Endometrial microvascular endothelial cells (primary cell): ENCODE data around the gene ZNF136. TPM values are rescaled to one million over a fixed set of nuclear protein-coding genes. Genes with fewer than 3 reads are reported as not detected.

Experiments used
- in situ Hi-C: cut with HindIII; loops from 2 replicates; pipeline ENCODE4 v1.10.0; 2017; ENCODE audit warnings: low sequenced_read_pairs, low pct_unique_long_range_greater_than_20kb; ENCODE audit errors: inconsistent ontology term
- total RNA-seq: library from RNA; depleted of rRNA; stranded (reverse); fragments of >200 nt; gene quantifications from one replicate; pipeline ENCODE4 v1.2.3, GENCODE V29; 2015; ENCODE audit errors: inconsistent ontology term

ZNF136 gene
- 2.0 TPM for total RNA-seq

DNA sequence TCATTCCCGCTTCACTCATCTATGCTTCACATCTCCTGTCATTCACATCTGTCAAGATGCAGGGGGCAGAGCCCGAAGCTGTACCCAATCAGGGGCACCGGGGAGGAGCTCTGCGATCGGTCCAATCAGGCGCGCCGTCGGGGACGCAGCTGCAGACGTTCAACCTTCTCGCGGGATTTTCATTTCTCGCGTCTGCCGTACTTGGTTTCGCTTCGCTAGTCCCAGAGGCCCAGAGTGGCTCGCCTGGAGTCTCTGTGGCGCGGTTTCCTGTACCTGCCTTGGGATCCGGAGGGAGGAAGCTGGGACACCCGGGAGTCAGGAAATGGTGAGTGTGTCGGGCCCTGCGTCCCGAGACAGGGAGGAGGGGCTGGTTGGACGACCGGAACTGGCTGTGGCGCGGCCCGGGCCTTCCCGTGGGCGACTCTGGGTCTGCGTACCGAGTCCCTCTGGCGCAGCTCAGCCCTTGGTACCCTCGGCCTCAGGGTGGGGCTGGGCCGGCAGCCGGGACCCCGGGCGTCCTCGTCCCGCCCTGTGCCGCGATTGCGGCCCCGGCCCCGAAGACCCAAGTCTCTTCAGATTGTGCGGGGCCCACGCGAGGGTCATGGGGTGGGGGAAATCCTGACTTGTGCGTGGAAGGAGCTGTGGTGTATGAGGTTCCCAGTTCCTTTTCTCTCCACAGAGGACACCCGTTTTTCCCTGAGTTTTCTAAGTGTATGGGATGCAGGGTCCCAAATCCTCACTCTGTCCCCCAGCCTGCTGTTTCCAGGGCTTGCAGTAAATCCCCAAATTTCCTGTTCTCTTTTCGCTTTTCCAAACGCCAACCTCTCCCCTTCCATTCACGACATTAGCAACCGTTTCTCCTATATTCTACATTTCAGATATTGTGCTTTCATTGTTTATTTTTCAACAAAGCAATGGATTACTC, at the start of gene ZNF136:
TSS of gene ZNF136 (plus strand) at position 215 of the 925 bp plus-strand sequence. CDS start at position 323, 108 bp downstream.
- in situ Hi-C loops, result no loop called here

DNA sequence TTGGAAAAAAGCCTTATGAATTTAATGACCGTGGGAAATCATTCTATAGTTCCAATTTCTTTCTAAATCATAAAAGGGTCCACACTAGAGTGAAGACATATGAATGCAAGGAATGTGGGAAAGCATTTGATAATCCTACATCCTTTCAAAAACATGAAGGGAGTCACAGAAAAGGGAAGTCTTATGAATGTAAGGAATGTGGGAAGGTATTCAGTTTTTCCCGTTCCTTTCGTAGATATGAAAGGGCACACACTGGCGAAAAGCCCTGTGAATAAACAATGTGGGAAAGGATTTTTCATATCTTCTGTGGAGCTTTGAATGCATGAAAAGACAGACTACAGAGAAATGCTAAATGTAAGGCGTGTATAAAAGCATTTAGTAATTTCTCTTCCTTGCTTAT, 49.8 kb upstream of the ZNF136 start:
- in situ Hi-C loops, result no loop called here

DNA sequence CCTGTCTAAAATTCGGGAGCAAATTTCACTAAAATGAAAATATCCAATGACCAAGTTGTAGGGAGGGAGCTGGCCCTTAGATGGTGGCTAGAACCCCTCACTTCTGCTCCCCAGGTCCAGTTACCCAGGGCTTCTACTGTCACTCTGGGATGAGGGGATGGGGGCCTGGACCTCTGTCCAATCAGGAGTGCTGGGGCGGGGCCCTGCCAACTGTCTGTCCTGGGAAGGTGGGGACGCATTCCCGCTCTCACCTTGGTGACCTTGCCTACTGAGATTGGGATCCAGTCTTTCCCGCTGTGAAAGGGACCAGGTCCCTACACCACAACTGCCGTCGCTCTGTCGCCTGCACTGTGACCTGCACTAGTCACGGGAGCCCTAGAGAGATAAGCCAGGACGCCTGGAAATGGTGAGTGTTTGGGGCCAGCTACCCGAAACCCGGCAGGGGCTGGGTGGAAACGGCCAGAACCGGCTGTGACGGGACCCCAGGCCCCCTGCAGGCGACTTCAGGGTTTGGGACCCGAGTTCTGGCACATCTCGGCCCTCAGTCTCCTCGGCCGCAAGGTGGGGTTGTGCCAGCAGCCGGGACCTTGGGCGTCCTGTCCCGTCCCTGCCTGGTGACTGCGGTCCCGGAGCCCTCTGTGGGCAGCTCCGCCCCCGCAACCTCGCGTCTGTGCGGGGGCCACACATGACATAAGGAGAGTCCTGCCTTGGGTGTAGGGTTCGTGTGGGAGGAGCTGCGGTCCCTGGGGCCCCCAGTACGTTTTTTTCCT, 45.5 kb upstream of the ZNF136 start:
- in situ Hi-C loops, result no loop called here

DNA sequence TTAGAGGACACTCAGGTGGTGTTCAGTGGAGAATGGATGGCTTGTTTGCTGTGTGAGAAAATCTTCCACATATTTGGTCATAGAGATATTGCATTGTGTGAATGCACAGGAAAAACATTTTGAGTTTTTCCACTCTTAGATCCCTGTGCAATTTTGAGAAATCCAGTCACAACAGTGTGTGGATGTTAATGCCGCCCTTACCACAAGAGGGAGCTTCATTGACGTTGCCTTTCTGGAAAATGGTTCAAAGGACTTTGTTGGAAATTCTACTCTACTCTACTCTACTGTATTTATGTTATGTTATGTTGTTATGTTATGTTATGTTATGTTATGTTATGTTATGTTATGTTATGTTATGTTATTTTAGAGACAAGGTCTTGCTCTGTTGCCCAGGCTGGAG, 36.2 kb upstream of the ZNF136 start:
- in situ Hi-C loops, result no loop called here

DNA sequence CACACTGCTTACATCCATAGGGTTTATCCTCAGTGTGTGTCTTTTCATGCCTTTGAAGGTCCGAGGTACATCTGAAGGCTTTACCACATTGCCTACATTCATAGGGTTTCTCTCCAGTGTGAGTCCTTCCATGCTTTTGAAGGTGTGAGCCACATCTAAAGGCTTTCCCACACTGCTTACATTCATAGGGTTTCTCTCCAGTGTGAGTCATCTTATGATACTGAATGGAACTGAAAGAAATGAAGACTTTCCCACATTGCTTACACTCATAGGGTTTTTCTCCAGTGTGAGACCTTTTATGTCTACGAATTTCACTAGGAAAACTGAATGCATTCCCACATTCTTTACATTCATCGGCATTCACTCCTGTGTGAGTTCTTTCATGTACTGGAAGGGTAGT, 29.8 kb upstream of the ZNF136 start:
- in situ Hi-C loops, result no loop called here

DNA sequence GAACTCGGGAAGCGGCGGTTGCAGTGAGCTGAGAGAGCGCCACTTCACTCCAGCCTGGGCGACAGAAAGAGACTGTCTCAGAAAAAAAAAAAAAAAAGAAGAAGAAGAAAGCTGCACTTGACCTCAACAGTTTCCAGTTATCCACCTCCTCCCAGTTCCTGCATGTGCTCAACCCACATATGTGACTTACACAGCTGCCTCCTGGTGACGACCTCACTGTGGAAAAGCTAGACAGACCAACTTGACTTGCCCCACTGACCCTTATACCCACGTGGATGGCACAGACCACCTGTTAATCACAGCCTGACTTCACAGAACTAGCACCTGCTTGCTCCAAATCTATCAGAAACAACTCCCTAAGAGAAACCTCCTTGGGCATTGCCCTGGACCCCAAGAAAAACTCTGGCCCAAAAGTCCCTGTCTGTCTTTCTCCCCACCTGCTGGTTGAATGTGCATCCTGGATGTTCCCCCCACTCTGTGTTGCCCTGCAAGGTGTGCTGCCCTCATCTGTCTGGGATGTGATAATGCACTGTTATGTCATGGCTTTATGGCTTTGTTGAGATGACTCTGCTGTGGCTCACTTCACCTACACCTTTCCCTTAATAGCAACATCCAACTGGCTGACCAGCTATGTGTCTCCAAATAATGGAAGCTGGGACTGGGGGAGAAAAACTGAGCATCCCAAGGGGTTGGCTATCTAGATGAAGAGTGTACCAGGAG, 25.5 kb upstream of the ZNF136 start:
- in situ Hi-C loops, result no loop called here

DNA sequence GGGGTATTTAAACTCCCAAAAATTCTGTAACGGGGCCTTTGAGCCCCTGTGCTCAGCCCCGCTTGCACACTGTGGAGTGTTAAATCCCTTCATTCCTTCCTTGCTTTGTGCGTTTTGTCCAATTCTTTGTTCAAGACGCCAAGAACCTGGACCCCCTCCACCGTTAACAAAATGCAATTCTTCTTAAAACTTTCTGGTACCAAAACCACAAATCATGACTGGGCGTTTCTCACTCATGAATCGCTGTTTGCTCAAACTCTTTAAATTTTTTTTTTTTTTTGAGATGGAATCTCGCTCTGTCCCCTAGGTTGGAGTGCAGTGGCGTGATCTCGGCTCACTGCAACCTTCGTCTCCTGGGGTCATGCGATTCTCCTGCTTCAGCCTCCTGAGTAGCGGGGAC, 23.6 kb upstream of the ZNF136 start:
- in situ Hi-C loops, result no loop called here

DNA sequence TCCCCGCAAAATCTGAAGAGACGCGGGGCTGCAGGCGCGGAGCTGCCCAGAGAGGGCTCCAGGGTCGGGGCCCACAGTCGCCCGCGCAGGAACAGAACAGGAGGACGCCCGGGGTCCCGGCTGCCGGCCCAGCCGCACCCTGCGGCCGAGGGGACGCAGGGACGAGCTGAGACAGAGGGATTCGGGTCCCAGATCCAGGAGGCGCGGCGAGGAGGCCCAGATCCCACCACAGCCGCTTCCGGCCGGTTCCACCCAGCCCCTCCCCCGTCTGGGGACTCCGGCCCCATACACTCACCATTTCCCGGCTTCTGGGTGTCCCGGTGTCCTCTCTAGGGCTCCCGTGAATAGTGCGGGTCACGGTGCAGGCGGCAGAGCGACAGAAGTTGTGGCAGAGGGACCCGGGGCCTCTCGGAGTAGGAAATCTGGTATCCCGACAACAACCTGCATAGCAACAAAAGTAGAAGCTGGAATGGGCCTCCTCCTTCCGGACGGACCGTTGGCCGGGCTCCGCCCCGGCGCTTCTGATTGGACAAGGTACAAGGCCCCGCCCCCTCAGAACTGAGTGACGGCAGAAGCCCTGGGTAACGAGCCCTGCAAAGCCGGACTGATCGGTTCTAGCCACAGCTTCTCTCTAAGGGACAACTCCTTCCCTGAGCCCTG, 22.9 kb upstream of the ZNF136 start, which contains the start of gene ZNF20:
TSS of gene ZNF20 (minus strand) at position 466 of the 660 bp plus-strand sequence. CDS start at position 298, 168 bp downstream.
- in situ Hi-C loops, result no loop called here

DNA sequence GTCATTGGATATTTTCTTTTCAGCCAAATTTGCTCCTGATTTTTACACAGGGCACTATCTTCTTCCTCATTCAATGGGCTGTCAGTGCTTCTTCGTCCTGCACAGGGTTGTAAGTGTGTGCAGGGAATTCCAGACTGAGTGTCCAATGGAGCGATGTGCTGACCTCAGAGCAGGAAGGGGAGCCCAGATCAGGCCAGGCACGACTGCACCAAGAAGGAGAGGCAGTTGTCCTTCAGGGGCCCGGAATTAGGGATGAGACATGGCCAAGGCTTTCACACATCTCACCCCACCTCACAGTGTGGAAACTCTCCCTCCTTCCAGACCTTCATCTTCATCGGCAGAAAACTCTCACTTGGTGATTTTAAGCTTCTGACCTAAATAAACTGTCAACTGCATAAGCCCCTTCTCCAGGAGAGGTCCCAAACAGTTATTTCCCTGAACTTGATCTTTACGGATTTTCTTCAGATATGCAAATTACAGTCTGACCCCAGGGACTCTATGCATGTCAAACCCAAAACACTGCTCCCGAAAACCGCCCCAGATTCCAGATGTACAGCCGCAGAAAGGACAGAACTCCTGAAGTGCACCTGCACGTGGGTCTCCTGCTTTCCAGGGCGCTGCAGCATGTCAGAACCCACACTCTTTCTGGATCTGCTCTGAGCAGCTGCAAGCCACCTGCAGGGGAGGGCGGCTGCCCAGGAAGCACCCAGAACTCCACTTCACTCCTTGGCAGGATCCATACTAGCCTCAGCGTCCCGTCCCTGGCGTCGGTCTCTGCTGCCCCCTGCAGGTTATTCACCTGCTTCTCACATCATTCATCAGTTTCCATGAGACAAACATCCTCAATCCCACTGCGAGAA, 22.1 kb upstream of the ZNF136 start:
- in situ Hi-C loops, result no loop called here

DNA sequence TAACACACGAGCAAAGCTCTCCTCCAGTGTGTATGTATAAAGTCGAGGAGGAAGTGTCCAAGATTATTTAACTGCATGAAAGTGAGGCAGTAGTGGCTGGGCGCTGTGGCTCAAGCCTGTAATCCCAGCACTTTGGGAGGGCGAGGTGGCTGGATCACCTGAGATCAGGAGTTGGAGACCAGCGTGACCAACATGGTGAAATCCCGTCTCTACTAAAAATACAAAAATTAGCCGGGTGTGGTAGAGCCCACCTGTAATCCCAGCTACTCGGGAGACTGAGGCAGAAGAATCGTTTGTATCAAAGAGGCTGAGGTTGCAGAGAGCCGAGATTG, 21.5 kb upstream of the ZNF136 start:
- in situ Hi-C loops, result no loop called here

DNA sequence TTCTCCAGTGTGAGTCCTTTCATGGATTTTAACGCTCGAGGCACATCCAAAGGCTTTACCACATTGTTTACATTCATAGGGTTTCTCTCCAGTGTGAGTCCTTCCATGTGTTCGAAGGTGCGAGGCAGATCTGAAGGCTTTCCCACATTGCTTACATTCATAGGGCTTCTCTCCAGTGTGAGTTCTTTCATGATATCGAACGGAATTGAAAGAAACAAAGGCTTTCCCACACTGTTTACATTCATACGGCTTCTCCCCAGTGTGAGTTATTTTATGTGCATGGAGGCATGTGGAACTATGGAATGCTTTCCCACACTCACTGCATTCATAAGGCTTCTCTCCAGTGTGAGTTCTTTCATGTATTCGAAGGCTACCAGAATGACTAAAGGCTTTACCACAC, 17.5 kb upstream of the ZNF136 start:
- in situ Hi-C loops, result no loop called here

DNA sequence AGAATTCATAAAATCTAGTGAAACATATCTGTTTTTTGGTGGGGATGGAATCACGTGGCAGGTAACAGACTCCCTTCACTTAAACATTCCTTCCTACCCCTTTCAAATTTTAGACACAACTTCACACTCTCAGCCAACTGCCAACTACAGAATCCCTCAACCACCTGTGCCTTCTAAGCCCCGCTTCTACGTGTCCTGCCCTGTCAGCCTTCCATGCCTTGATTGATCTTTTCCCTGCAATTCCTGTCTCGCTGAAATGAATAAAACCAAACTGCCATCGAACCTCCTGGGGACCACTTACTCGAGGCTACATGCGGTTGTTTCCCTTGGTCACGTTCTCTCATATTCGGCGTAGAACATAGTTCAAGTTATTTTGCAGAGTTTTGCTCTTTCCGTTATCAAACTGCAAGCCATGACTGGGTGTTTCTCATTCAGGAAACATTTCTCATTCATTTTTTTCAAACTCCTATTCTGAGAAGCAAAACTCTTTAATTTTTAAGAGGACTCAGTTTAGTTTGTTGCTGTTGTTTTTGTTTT, 7.5 kb upstream of the ZNF136 start:
- in situ Hi-C loops, result no loop called here

DNA sequence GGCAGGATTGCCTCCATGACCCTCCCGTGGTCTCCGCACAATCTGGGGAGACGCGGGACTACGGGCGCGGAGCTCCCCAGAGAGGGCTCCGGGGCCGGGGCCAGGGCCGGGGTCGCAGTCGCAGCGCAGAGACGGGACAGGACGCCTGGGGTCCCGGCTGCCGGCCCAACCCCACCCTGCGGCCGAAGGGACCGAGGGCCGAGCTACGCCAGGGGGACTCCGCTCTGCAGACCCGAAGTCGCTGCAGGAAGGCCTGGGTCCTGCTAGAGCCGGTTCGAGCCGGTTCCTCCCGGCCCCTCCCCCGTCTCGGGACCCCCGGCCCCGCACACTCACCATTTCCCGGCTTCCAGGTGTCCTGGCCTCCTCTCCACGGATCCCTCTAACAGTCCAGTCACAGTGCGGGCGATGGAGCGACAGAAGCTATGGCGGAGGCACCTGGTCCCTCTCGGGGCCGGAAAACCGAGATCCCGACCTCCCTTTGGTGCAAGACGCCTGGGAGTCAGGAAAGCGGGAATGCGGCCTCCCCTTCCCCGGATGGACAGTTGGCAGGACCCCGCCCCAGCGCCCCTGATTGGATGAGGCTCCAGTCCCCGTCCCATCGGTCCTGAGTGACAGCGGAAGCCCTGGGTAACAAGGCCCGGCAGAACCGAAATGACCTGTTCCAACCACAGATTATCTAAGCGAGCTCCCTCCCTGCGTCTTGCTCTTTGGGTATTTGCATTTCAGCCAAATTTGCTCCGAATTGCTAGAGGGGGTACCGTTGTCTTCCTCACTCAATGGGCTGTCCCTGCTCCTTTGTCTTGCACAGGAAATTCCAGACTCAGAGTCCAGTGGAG, 6.5 kb upstream of the ZNF136 start, which contains the start of gene ZNF625:
TSS of gene ZNF625 (minus strand) at position 512 of the 836 bp plus-strand sequence. CDS start at position 336, 176 bp downstream.
- in situ Hi-C loops, result no loop called here

DNA sequence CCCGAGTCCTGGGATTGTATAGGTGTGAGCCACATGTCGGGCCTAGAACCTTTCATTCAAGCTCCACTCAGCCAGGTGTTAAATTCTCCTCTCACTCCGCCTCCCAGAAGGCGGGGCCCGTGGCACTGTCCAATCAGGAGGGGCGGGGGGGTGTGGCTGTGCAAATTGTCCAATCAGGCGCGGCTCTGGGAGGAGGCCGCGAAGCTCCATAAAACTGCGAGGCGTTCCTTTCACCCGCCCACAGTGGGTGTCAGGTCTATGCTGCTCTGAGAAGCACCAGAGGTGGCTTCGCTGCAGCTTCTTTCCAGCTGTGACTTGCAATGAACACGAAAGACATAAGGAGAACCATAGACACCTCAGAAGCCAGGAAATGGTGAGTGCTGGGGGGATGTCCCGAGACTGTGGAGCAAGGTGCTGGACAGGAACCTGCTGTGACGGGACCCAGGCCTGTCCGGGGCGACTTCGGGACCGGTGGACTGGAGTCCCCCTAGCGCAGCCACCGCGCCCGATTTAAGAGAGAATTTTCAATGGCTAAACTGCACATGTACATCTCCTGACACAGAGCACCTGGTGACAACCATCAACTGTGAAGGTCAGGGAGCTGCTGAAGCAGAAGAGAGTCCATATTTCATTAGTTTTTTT, 3.0 kb upstream of the ZNF136 start:
- in situ Hi-C loops, result no loop called here

DNA sequence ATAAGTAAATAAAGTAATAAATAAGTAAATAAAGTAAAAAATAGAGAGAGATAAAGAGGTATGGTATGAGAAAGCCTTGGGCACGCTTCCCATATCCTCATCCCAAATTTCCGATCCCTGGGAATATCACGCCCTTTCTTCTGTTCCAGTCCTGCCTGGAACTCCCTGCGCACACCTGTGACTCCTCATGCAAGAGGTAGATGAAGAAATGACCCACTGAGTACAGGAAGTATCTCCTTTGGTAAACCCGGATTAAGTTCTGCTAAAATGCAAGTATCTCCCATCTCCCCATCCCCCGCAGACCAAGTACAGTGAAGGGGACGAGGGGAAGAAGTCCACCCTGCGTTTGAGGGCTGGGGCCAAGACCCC, 399 bp upstream of the ZNF136 start:
- in situ Hi-C loops, result no loop called here

DNA sequence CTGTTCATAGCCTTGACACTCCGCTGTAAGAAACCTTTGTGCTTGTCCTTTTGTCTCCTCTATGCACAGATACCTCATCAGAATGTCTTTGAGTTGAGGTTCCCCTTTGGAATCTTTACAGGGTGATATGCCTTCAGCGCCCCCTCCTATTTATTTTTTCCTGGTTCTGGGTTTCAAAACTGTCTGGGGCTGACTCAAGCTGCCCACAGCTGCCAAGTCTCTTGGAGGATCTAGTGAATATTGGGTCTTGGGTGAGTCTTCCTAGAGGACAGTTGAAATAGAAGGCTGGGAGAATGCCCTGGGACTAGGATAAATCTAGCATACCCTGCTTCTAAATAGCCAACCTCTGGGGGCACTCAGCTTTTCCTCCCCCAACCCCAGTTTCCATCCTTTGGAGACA, 930 bp downstream of the ZNF136 start:
- in situ Hi-C loops, result no loop called here
